K562 (cell line): ENCODE results near the gene GFOD2. TPM values are rescaled to one million over a fixed set of nuclear protein-coding genes. Genes with fewer than 3 reads are reported as not detected.

ENCODE experiments used
- ATAC-seq: fragments of 200-7000 bp; cut with Tn5 transposase; 3 replicates; pipeline ENCODE4 v1.9.1; 2020; ENCODE audit warnings: moderate library complexity
- BruUV-seq: library from RNA; stranded (reverse); fragments of 400-500 nt; replicated peaks from 2 replicates; lab custom pipeline; 2021; lab: Mats Ljungman, UMichigan
- CTCF ChIA-PET: fragments of 300-600 bp; formaldehyde crosslinking; extraction: SDS; loops from one replicate; lab custom pipeline; 2021; ENCODE audit warnings: low intra/inter-chr PET ratio; lab: Yijun Ruan, JAX
- POLR2A ChIA-PET: fragments of 300-600, 350-650 bp; sonication (Branson Sonifier 250); formaldehyde crosslinking; extraction: SDS; loops from one replicate; lab custom pipeline; 2021; ENCODE audit warnings: antibody characterized with exemption, inconsistent platforms; lab: Yijun Ruan, JAX
- DNase-seq, 4 experiments: peaks; one replicate each; pipeline versions ENCODE4 v3.0.0 to v3.0.0-alpha.2; 2011 to 2018; ENCODE audit warnings: low spot score in 3 of 4, mixed read lengths in 3 of 4; ENCODE audit errors: extremely low read depth in 1 of 4
- FAIRE-seq: peaks from 2 replicates; lab custom pipeline; 2011; peaks lifted over from hg19 to GRCh38; lab: Jason Lieb, UNC
- H2AFZ ChIP-seq: 2 replicates; pipeline ENCODE4 v1.6.0; 2011; ENCODE audit warnings: low read depth, low read length, control low read depth, inconsistent platforms
- H3K27ac ChIP-seq: fragments of 200-600 bp; 3 replicates; pipeline ENCODE4 v1.8.0; 2011; ENCODE audit warnings: low read depth, mild to moderate bottlenecking, control low read depth, inconsistent platforms, low read length, moderate library complexity, mixed read lengths; ENCODE audit errors: extremely low read depth
- H3K27me3 ChIP-seq, 2 experiments: fragments of 300-600 bp in 1 of 2; 2 replicates in 1 of 2; 3 replicates in 1 of 2; pipeline versions ENCODE4 v1.6.0 to v1.8.0; 2011; ENCODE audit warnings: inconsistent platforms in 2 of 2, low read length in 2 of 2, mild to moderate bottlenecking in 1 of 2, mixed read lengths in 1 of 2, moderate library complexity in 1 of 2; ENCODE audit not compliant: control insufficient read depth in 2 of 2, insufficient read depth in 2 of 2
- H3K36me3 ChIP-seq: fragments of 300-600 bp; 3 replicates; pipeline ENCODE4 v1.8.0; 2011; ENCODE audit warnings: mild to moderate bottlenecking, low read length, inconsistent platforms; ENCODE audit not compliant: control insufficient read depth, insufficient read depth
- H3K4me1 ChIP-seq, 2 experiments: fragments of 200-600 bp in 1 of 2; replicated peaks in 1 of 2; 2 replicates in 1 of 2; 3 replicates in 1 of 2; pipeline versions ENCODE4 v1.5.1 to v1.8.0; 2011; ENCODE audit warnings: inconsistent platforms in 2 of 2, low read length in 2 of 2, mild to moderate bottlenecking in 1 of 2, mixed read lengths in 1 of 2, moderate library complexity in 1 of 2; ENCODE audit not compliant: control insufficient read depth in 2 of 2, insufficient read depth in 2 of 2
- H3K4me2 ChIP-seq: 2 replicates; pipeline ENCODE4 v1.6.1; 2011; ENCODE audit warnings: low read length, control low read depth, inconsistent platforms, mixed read lengths; ENCODE audit not compliant: insufficient read depth
- H3K4me3 ChIP-seq: fragments of 200-600 bp; sonication (generic), shearing (Covaris generic); 2 replicates; pipeline ENCODE4 v1.5.1; 2016; ENCODE audit warnings: control low read depth, inconsistent platforms
- H3K79me2 ChIP-seq: fragments of 200-600 bp; 3 replicates; pipeline ENCODE4 v1.8.0; 2011; ENCODE audit warnings: low read length, inconsistent platforms; ENCODE audit not compliant: control insufficient read depth, insufficient read depth
- H3K9ac ChIP-seq, 2 experiments: 2 replicates each; pipeline versions ENCODE4 v1.6.0 to v1.6.1; 2011; ENCODE audit warnings: low read depth in 2 of 2, low read length in 2 of 2, control low read depth in 1 of 2, inconsistent platforms in 1 of 2, mild to moderate bottlenecking in 1 of 2, mixed read lengths in 1 of 2; ENCODE audit not compliant: insufficient read depth in 1 of 2
- H3K9me1 ChIP-seq: one replicate; pipeline ENCODE4 v1.6.0; 2011; ENCODE audit warnings: inconsistent platforms, mild to moderate bottlenecking, low read length, moderate library complexity; ENCODE audit not compliant: control insufficient read depth, insufficient read depth
- H3K9me3 ChIP-seq: replicated peaks from 2 replicates; pipeline ENCODE4 v1.5.1; 2011; ENCODE audit warnings: low read depth, low read length, inconsistent platforms; ENCODE audit not compliant: control insufficient read depth, insufficient read depth
- H4K20me1 ChIP-seq: replicated peaks from 2 replicates; pipeline ENCODE4 v1.6.1; 2011; ENCODE audit warnings: low read length, inconsistent platforms, mixed read lengths; ENCODE audit not compliant: control insufficient read depth, insufficient read depth
- ATF3 ChIP-seq, 2 experiments: fragments of 450-650 bp in 1 of 2; sonication (generic) in 1 of 2; formaldehyde crosslinking in 1 of 2; IDR thresholded peaks in 1 of 2; conservative IDR thresholded peaks in 1 of 2; 2 replicates each; pipeline versions ENCODE4 v1.6.1 to v1.8.1; 2016 to 2023; ENCODE audit warnings: mild to moderate bottlenecking in 2 of 2, moderate library complexity in 2 of 2, inconsistent platforms in 1 of 2, missing genetic modification reagents in 1 of 2
- CEBPB ChIP-seq: fragments of 450-650 bp; IDR thresholded peaks from 2 replicates; pipeline ENCODE4 v1.6.1; 2016; ENCODE audit warnings: missing genetic modification characterization, missing compliant biosample characterization
- GTF2F1 ChIP-seq: IDR thresholded peaks from 2 replicates; pipeline ENCODE4 v1.6.1; 2011; ENCODE audit warnings: low read depth, low read length, improper control_type of control experiment
- PHF8 ChIP-seq: fragments of 200-600 bp; sonication (generic); IDR thresholded peaks from 2 replicates; pipeline ENCODE4 v1.6.1; 2012; ENCODE audit warnings: mixed run types, mild to moderate bottlenecking, inconsistent platforms, low read length, moderate library complexity, borderline replicate concordance
- RCOR1 ChIP-seq, 2 experiments: IDR thresholded peaks; 2 replicates each; pipeline ENCODE4 v1.6.1; 2012; ENCODE audit warnings: low read depth in 2 of 2, low read length in 2 of 2, borderline replicate concordance in 1 of 2, improper control_type of control experiment in 1 of 2
- SMAD3 ChIP-seq: fragments of 450-650 bp; formaldehyde crosslinking; conservative IDR thresholded peaks from 2 replicates; pipeline ENCODE4 v1.4.0; 2020; ENCODE audit warnings: mild to moderate bottlenecking
- ZNF41 ChIP-seq: fragments of 250-450 bp; sonication (Bioruptor Pico); conservative IDR thresholded peaks from 2 replicates; pipeline ENCODE4 v1.4.0; 2020; ENCODE audit warnings: mild to moderate bottlenecking
- ZNF57 ChIP-seq: fragments of 450-650 bp; formaldehyde crosslinking; IDR thresholded peaks from 2 replicates; pipeline ENCODE4 v1.4.0; 2020; ENCODE audit warnings: mild to moderate bottlenecking, moderate library complexity
- WGBS: fragments of 100-300 bp; shearing (Covaris generic); methylation state at CpG from one replicate; pipeline ENCODE4 v1.1.6; 2016; ENCODE audit warnings: low coverage, mixed read lengths; ENCODE audit not compliant: insufficient coverage; ENCODE audit errors: missing lambda C conversion rate; 5-methylcytosine and 5-hydroxymethylcytosine counted together
- in situ Hi-C: fragments of 300-500 bp; cut with MboI; formaldehyde crosslinking; loops from 4 replicates; pipeline ENCODE4 v1.15.0; 2018; ENCODE audit warnings: inconsistent platforms, mixed read lengths
- intact Hi-C: fragments of 100-400 bp; cut with micrococcal nuclease; formaldehyde crosslinking; loops from 2 replicates; pipeline ENCODE4 v1.14.2; 2022
- polyA plus RNA-seq, 8 experiments: library from polyadenylated mRNA; depleted of rRNA in 4 of 8; stranded (reverse) in 5 of 8; unstranded in 3 of 8; fragments of >200 nt; fragmentation: Nextera tagmentation in 2 of 8; fragmentation: Illumina TruSeq in 1 of 8; extraction: Ambion mirVana in 2 of 8; extraction: Trizol in 1 of 8; gene quantifications; 2 replicates each; pipeline versions ENCODE4 v1.2.1 to v1.2.3, GENCODE V29; 2011 to 2014; ENCODE audit warnings: inconsistent platforms in 1 of 8, missing spikeins in 1 of 8
- total RNA-seq, 7 experiments: library from RNA; depleted of rRNA in 6 of 7; stranded (reverse); fragments of >200 nt in 6 of 7; fragmentation: Illumina TruSeq in 2 of 7; extraction: Trizol in 2 of 7; gene quantifications; 2 replicates each; pipeline versions ENCODE4 v1.2.1 to v1.2.3, GENCODE V29; 2011 to 2021; ENCODE audit warnings: low replicate concordance in 1 of 7

Gene GFOD2
- total and polyA plus RNA-seq, 9 of the 15 experiments (the other 6 are each of a cell fraction or from before 2014, with no cell fraction given) = 1.9 to 15.8 (median 11.1) TPM

GRCh38 chr16:67726106-67727034 is 7.3 kb upstream of the GFOD2 start:
- FAIRE-seq (no peak), ATAC-seq (peak; percentile 36; the same call in 2 of the 3 replicates), DNase-seq (peak in 1 of 4 experiments; percentile 19)
- no peaks in the 10 kb centered on the region for H3K79me2 ChIP-seq
- WGBS = 92% methylated on average over 8 of the region's 8 CpGs
- H3K36me3 ChIP-seq = peaks cover 64% of the 10 kb centered on the region; the same call in 2 of the 3 replicates
- no peaks in the 10 kb centered on the region for H3K9me3 ChIP-seq
- no peak overlapping the region for H3K4me3 ChIP-seq
- H3K27me3 ChIP-seq = no peaks in the 10 kb centered on the region
- peak overlapping the region in 1 of 2 experiments; percentile 28; a peak in 2 of 4 replicates for H3K9ac ChIP-seq
- no peak for TF ChIP-seq GTF2F1
- no peak for TF ChIP-seq RCOR1 (IDR thresholded peaks at IDR 0.05; ENCODE audit: borderline replicate concordance in 1 of 2, low read depth in 2 of 2, low read length in 2 of 2)
- no peak for TF ChIP-seq CEBPB (tag)
- TF ChIP-seq ATF3 (IDR thresholded peaks at IDR 0.05) = 0 out of 2 replicates have a peak, but pooled peaks have one; percentile 23
- no peak for TF ChIP-seq ATF3 (CRISPR knock-in tag; conservative IDR thresholded peaks at IDR 0.05)
- TF ChIP-seq ZNF41 (CRISPR knock-in tag) = no peak
- TF ChIP-seq SMAD3 (CRISPR knock-in tag) = no peak
- TF ChIP-seq ZNF57 (CRISPR knock-in tag) = no peak
- TF ChIP-seq PHF8 = no peak
- in situ Hi-C loops = no loop called here
- CTCF ChIA-PET = no interaction called here
- H4K20me1 ChIP-seq = no peaks in the 10 kb centered on the region
- peaks cover 0 to 10% of the 10 kb centered on the region in 2 experiments; a peak in 1 of 5 replicates for H3K4me1 ChIP-seq
- no peak overlapping the region for H3K27ac ChIP-seq
- no peaks in the 10 kb centered on the region for H3K9me1 ChIP-seq
- POLR2A ChIA-PET = interaction anchor here (0.8 to 1.3 kb wide), 3 partner anchors 10 to 52 kb away, joined by 3 read pairs; no protein-coding TSS in a partner anchor
- BruUV-seq = no TSS peak
- intact Hi-C loops = no loop called here
- H3K4me2 ChIP-seq = no peak overlapping the region
- H2AFZ ChIP-seq = no peak overlapping the region
